Lower leg skin (tissue), 3 donors: ENCODE results near the gene SLC44A2.

Experiments used
- POLR2A ChIP-seq, 2 donors: fragments of 450-650 bp; IDR thresholded peaks; one replicate each; pipeline ENCODE4 v1.6.1; 2016 to 2017; ENCODE audit warnings: antibody characterized with exemption in 2 of 2, mild to moderate bottlenecking in 1 of 2, moderate library complexity in 1 of 2
- TF ChIP-seq, protein P1 (sequence below), 3 donors: fragments of 450-650 bp; IDR thresholded peaks; one replicate each; pipeline ENCODE4 v1.5.1; 2016; ENCODE audit warnings: antibody characterized with exemption in 3 of 3, mild to moderate bottlenecking in 3 of 3, moderate library complexity in 2 of 3

- no peak for TF ChIP-seq POLR2A (IDR thresholded peaks at IDR 0.05)
- TF ChIP-seq, protein P1, sequence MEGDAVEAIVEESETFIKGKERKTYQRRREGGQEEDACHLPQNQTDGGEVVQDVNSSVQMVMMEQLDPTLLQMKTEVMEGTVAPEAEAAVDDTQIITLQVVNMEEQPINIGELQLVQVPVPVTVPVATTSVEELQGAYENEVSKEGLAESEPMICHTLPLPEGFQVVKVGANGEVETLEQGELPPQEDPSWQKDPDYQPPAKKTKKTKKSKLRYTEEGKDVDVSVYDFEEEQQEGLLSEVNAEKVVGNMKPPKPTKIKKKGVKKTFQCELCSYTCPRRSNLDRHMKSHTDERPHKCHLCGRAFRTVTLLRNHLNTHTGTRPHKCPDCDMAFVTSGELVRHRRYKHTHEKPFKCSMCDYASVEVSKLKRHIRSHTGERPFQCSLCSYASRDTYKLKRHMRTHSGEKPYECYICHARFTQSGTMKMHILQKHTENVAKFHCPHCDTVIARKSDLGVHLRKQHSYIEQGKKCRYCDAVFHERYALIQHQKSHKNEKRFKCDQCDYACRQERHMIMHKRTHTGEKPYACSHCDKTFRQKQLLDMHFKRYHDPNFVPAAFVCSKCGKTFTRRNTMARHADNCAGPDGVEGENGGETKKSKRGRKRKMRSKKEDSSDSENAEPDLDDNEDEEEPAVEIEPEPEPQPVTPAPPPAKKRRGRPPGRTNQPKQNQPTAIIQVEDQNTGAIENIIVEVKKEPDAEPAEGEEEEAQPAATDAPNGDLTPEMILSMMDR (IDR thresholded peaks at IDR 0.05) = no peak
Measured at GRCh38 chr19:10662384-10663251, 37.3 kb downstream of the SLC44A2 start.
